GM19193 (cell line): ENCODE measurements around the gene ANK3.

Experiments used
- POLR2A ChIP-seq: IDR thresholded peaks from 4 replicates; pipeline ENCODE4 v1.6.1; 2011; ENCODE audit not compliant: insufficient read depth, insufficient read length; ENCODE audit errors: extremely low read depth

Gene ANK3

DNA sequence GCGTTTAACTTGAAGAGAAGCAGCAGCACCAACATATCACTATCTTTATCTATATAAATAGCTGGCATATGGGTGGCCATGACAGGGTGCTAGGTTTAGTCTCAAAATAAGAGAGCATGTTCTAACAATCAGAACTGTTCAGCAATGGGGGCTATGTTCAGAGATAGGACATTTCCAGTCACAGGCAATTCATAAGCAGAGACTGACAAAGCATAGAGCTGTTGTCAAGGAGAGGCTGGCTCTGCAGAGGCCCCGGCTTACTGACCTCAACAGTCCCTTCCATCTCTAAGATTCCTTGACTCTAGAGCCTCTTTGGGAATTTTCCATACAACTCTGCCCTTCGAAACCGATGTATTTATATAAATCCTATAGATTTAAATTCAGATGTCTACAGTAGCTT lies 17.2 kb downstream of the ANK3 start:
- TF ChIP-seq POLR2A = no peak

DNA sequence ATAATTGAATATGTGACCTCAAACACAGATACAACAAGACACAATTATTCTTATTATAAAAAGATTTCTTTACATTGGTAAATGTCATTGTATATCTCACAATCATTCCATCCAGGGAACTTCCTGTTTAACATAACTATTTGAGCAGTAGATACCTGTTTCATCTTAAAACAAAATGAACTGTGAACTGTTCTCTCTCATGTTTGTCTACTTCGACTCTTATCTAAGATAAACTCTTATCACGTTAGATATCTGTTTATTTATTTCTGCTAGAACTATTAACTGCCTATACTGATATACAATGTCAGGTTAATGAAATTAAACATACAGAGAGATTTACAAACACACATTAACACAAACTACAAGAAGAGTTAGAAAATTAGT lies 20.1 kb downstream of the ANK3 start:
- TF ChIP-seq POLR2A = no peak

DNA sequence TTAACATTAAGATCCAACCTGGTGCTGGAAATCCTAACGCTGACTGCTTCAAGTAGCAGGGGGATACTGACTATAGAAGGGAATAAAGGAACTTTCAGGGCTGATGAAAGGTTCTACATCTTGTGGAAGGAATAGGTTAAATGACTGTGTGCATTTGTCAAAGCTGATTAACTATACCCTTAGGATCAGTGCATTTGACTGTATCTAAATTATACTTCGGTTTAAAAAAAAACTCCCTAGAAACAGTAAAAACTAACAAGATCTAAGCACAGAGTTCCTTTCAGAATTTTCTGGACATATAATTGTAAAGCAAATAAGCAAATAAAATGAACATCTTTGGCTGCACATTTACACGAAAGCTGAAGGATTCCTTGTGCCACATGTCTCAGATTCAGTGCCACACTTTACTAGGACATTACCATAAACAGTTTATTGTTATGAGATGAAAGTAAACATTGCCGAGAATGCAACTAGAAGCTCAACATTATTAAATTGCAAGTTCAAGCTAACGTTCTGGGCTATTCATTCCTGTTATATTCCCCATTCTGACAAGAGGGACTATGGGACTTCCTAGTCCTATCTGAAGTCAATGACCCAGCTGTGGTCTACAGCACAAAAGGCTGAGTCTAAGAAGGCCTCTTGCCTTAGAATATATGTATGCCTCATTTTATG lies 20.7 kb downstream of the ANK3 start:
- TF ChIP-seq POLR2A = no peak

DNA sequence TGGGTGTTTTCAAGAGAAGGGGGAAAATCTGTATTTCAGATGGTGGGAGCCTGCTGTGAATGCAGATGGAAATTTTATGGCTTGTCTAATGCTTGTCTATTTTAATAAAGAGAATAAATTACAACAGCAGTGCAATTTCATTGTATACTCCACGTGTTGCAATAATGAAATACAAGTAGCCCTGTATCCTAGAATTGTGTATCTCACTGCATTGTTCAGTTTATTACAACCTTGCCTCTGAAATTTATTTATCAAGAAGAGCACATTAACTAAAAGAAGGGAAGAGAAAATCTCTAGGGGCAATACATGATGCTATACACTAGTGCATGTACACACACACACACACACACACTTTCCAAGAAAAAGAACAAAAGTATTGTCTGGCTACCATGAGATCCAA lies 21.8 kb downstream of the ANK3 start:
- no peak for TF ChIP-seq POLR2A

DNA sequence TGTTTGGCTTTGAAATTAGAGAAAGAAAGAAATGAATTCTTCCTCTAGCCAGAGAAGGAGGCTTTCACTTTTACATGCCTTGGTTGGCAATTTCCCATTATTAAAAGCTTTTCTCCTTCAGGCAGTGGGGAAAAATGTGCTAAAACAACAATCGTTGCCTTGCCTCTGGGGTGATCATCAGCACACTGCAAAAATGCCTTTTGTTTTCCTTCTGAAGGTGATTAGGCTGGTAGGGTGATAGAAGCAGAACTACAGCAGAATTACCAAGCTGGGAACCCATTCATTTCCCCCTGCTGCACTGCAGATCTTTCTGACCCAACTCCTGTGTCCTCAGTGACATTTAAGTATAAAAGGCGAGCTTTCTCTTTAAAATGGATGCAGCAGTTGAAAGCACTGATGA lies 22.2 kb downstream of the ANK3 start:
- no peak for TF ChIP-seq POLR2A

DNA sequence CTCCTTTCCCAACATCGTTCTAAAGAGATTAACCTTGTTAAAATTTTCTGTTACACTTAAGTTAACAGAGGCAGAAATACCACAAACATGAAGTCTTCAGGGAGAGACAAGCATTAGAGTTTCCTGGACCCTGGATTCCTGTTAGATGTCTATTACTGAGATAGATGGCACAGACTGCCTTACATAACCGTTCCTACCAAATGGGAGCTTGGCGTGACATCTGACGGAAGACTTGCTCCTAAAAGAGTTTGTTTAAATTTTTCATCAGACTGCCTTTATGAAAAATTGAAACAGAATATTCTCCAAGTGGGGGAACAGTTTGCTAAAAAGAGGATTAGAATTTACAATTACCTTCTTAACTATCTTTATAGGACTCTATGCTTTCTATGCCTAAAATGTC lies 22.7 kb downstream of the ANK3 start:
- TF ChIP-seq POLR2A = no peak

DNA sequence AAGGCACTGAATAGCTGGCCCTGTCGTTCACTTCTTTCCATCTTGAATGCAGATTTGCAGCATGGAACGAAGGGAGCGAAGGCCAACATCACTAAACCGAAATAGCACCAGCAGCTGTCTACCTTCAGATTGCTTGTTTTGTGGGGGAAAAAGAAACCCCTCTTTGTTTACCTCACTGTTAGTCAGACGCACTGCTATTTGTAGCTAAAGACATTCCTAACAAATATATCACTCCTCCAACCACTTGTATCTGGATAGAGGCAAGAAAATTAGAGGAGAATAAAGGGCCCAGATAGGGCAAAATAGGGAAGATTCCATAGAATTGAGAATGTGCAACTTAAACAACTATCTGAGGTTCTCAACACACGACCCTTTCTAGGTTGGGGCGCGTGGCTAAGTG lies 26.5 kb downstream of the ANK3 start:
- TF ChIP-seq POLR2A = no peak

DNA sequence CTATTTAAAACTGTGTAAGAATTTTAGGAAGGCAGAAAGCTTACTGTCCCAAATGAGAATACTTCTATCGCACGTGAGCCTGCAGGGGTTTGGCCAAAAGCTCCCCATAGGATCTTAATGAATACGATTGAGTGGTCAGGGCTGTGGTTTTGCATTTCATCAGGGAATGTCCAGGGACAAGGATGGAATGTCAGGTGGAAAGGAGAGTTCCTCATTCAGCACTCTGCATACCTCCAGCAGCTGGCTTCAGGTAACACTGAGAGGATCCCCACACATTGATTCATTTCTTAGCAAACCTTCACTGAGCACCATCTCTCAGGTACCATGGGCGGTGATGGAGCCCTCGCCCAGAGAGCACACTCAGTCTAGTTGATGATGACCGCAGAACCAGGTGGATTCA lies 27.2 kb downstream of the ANK3 start:
- no peak for TF ChIP-seq POLR2A

DNA sequence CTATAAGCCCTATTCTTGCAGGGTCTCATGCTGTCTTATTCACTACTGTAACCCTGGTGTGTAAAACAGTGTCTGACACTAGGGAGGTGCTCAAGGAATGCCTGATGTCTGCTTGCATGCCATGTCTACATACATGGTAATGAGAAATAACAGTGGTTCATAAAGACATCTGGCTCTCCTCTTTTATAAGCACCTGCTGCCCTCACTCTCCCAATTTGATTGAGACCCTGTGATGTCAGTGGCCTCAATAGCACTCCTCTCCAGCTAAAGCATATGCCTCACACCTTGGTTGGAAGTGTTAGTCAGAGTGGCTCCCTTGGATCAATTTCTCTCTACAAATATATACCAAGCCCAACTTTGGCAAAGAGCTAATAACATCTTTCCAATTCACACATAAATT lies 30.6 kb downstream of the ANK3 start:
- no peak for TF ChIP-seq POLR2A

DNA sequence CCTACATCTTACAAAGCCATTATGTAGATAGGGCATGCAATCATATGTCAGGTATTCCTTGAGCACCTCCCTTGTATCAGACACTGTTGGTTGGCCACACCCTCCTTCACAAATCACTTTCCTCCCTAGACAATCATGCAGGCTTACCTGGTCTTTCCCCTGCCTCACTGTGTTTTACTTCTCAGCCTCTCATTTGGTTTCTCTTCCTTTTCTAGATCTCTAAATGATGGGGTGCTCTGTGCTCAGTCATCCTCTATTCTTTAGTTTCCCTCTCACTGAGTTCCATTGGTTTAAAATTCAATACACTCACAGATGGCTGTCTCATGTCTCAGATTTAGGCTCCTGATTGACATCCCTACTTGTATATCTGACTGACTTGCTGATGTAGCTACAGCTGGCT lies 31.4 kb downstream of the ANK3 start:
- TF ChIP-seq POLR2A = no peak

DNA sequence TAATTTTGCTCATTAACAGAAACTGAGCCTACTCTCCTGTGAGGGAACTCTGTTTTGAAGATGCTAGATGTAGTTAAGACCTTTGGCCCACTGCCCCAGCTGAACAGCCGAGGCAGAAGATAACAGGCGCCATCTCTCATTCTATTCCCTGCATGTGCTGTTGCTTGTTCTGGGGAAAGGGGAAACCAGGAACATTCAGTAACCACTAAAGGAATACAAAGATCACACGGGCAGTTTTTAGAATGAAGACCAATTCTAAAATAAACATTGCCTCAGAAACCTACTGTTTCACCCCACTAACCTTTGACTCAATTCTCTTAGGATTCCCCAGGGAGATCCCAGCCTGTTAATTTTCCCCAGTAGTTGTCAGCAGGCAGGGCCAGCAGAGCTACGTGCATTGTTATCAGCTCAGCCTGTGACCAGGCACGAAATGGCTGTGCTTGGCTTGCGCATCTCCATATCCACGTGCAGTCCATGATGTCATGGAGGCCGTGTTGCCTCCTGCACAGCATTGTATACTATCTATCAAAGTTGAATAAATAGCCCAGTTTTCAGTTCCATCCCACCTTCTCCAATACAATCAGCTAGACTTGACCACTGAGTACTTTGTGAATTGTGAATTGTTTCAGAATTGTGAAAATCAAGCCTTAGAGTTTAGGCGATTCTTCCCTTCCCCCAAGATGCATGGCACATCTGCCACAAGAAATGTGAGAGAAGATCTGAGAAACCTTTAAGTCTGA lies 36.0 kb downstream of the ANK3 start:
- no peak for TF ChIP-seq POLR2A

DNA sequence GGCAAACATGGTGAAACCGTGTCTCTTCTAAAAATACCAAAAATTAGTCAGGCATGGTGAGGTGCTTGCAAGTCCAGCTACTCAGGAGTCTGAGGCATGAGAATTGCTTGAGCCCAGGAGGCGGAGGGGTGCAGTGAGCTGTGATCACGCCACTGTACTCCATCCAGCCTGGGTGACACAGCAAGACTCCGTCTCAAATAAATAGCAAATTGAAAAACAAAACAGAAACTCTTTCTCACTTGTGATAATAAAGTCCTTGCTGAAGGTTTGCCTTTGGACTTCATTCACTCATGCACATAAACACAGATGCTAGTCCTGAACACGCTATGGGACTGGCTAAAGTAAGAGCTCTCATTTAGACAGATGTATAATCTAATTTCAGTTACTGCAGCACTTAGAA lies 37.6 kb downstream of the ANK3 start:
- TF ChIP-seq POLR2A = no peak

DNA sequence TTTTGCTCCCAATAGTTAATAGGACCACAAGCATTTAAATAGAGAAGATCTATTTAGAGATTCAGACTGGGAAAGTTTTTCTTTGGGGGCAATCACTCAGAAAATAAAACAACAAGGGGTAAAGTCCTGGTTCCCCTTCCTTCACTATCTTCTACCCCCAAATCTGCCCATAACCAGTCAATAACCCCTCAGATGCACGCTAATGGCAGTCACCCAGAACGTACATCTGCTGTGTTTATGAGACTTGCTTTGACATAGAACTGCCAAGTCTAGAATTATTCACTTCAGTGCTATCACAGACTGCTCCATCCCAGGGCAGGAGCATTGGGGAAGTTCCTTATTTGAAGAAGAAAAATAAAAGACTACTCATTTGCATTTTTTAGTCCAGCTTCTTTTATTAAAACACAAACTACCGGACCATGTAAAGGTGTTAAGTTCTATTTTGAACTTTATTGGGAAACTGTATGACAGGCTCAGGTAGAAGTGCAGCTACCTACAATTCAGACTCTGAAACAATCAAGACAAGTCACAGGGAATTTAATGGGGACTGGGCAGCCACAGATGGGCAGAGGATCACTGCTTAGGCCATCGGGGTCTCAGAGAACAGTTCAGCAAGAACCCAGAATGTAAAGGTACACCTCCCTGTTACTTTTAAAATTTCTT lies 38.4 kb downstream of the ANK3 start:
- TF ChIP-seq POLR2A = no peak

DNA sequence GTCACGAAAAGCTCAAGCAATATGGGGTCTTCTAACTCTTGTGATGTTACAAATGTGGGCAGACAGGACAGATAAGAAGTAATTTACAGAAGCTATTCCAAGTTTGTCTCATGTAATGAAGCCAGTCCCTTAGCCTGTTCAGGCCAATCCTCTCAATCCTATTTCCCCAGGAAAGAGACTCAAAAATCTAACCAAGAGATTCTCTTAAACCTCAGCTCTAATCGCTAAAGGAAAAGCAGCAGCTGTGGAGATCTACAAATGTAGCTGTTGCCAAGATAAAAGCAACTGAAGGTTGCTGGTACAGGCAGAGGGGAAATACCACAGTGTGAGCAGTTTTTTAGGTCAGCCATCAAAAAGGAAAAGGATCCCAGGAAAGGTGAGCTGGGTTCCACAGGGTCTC lies 39.3 kb downstream of the ANK3 start:
- no peak for TF ChIP-seq POLR2A

DNA sequence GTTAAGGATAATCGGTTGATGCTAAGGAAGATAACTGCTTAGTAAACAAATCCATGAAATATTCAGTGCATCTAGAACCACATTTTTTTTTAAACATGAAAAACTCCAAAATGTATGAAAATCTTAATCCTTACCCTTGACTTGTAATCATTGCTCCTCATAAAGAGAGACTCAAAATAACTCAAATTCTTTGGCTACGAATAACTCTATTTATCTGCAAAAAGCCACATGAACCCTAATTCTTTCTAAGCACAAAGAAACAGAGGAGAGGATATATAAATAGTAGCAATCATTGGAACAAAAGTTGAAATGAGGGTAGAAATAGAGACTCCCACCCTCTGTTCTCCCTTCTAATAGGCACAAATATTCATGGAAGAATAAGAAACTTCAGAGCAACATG lies 40.2 kb downstream of the ANK3 start:
- TF ChIP-seq POLR2A = no peak

DNA sequence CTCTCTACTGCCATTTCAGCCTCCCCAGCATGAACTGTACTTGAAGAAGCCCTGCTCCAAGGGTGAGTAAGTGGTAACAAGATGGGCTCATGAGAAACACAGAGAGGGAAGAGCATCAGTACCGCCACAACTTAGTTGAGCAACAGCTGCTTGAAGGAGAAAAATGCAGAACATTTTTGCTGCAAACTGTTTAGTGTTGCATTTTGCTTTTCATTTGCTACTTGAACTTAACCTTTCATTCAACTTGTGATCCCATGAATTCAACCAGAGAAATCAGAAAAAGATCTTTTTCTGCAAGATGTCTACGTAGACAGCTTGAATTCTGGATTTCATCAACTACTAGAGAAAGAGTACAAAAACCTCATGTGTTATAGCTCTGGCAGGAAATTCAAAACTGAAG lies 40.7 kb downstream of the ANK3 start:
- TF ChIP-seq POLR2A = no peak

DNA sequence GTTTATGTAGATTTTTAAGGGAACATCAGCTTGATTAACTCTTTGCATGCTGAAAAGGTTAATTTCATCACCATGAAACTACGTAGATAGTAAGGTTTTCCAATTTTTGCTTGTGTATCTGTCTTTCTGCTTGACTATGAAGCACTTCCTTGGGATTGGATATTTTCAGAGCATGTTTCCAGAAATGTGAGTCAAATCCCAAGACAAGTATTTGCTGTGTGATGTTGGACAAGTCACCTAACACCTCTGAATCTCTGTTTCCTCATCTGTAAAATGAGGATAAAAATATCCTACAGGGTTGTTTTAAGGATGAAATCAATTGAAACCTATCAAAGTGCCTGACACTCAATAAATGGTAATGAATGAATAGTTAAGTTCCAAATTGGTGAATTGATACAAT lies 42.4 kb downstream of the ANK3 start:
- TF ChIP-seq POLR2A = no peak

DNA sequence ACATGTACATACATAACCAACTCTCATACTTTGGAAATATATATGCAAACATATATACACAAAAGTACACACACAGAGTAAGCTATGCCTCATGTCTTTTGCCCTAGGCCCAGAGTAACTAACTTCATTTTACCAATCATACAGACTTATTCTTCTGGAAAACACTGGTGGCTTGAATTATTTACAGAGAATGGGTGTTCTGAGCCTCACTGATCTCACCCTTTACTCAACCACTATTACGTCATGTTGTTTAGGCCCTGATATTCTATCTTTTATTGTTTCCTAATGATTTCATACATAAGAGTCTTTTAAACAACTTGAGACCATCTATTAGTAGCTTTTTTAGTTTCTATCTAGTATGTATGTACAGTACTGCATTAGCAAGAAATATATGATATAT lies 43.0 kb downstream of the ANK3 start:
- TF ChIP-seq POLR2A = no peak
